Neural cell (in vitro differentiated cells): ENCODE results near the gene SYT2. TPM values are rescaled to one million over a fixed set of nuclear protein-coding genes. Genes with fewer than 3 reads are reported as not detected.

ENCODE experiments used
- H2AFZ ChIP-seq: fragments of 200-600, 300-800 bp; sonication (generic), shearing (Covaris generic); 2 replicates; pipeline ENCODE4 v1.6.0; 2014; ENCODE audit warnings: low read depth, mild to moderate bottlenecking, antibody characterized with exemption, low read length, moderate library complexity
- H3F3A ChIP-seq: fragments of 200-600 bp; shearing (Covaris generic); 2 replicates; pipeline ENCODE4 v1.6.1; 2016; ENCODE audit warnings: mild to moderate bottlenecking, moderate library complexity, mixed read lengths, antibody characterized with exemption, low read length; ENCODE audit not compliant: insufficient read depth, poor library complexity, severe bottlenecking
- H3K27ac ChIP-seq: fragments of 200-600, 300-800 bp; sonication (generic), shearing (Covaris generic); 2 replicates; pipeline ENCODE4 v1.5.1; 2014; ENCODE audit warnings: mild to moderate bottlenecking, low read length, moderate library complexity
- H3K27me3 ChIP-seq: fragments of 300-800, 200-600 bp; sonication (generic), shearing (Covaris generic); 2 replicates; pipeline ENCODE4 v1.6.0; 2014; ENCODE audit warnings: mild to moderate bottlenecking, low read depth, low read length, moderate library complexity; ENCODE audit not compliant: insufficient read depth
- H3K36me3 ChIP-seq: fragments of 300-800, 200-600 bp; sonication (generic), shearing (Covaris generic); 2 replicates; pipeline ENCODE4 v1.5.1; 2014; ENCODE audit warnings: mild to moderate bottlenecking, antibody characterized with exemption, low read length, moderate library complexity; ENCODE audit not compliant: insufficient read depth
- H3K4me2 ChIP-seq: fragments of 300-800, 200-600 bp; sonication (generic), shearing (Covaris generic); 2 replicates; pipeline ENCODE4 v1.6.0; 2014; ENCODE audit warnings: mild to moderate bottlenecking, low read length
- H3K4me3 ChIP-seq: fragments of 300-800, 200-600 bp; sonication (generic), shearing (Covaris generic); 2 replicates; pipeline ENCODE4 v1.5.1; 2014; ENCODE audit warnings: mild to moderate bottlenecking, low read length, moderate library complexity
- H3K79me2 ChIP-seq: fragments of 200-600 bp; shearing (Covaris generic); replicated peaks from 2 replicates; pipeline ENCODE4 v1.6.0; 2014; ENCODE audit warnings: mild to moderate bottlenecking, low read length, moderate library complexity; ENCODE audit not compliant: insufficient read depth
- H3K9ac ChIP-seq: fragments of 300-800, 200-600 bp; sonication (generic), shearing (Covaris generic); 2 replicates; pipeline ENCODE4 v1.6.1; 2016; ENCODE audit warnings: mild to moderate bottlenecking, low read length, mixed read lengths
- H3K9me2 ChIP-seq: fragments of 200-600 bp; shearing (Covaris generic); 2 replicates; pipeline ENCODE4 v1.6.1; 2016; ENCODE audit warnings: mild to moderate bottlenecking, low read length, mixed read lengths; ENCODE audit not compliant: insufficient read depth
- H3K9me3 ChIP-seq: fragments of 200-600, 300-800 bp; sonication (generic), shearing (Covaris generic); 2 replicates; pipeline ENCODE4 v1.6.1; 2016; ENCODE audit warnings: mild to moderate bottlenecking, mixed run types, low read length, moderate library complexity, mixed read lengths
- H4K20me1 ChIP-seq: fragments of 200-600 bp; shearing (Covaris generic); 2 replicates; pipeline ENCODE4 v1.6.1; 2016; ENCODE audit warnings: mild to moderate bottlenecking, mixed run types; ENCODE audit not compliant: insufficient read depth
- CTCF ChIP-seq: fragments of 450-650 bp; IDR thresholded peaks from 2 replicates; pipeline ENCODE4 v1.5.1; 2014; ENCODE audit warnings: antibody characterized with exemption, mild to moderate bottlenecking, moderate library complexity; ENCODE audit not compliant: poor library complexity, severe bottlenecking
- EP300 ChIP-seq: fragments of 450-650 bp; conservative IDR thresholded peaks from 2 replicates; pipeline ENCODE4 v1.6.1; 2014; ENCODE audit warnings: antibody characterized with exemption, mild to moderate bottlenecking, moderate library complexity; ENCODE audit not compliant: poor library complexity, severe bottlenecking
- EZH2 ChIP-seq: fragments of 200-600, 300-800 bp; shearing (Covaris generic), sonication (generic); IDR thresholded peaks from 2 replicates; pipeline ENCODE4 v1.6.1; 2014; ENCODE audit warnings: antibody characterized with exemption, low read length, borderline replicate concordance, mild to moderate bottlenecking; ENCODE audit not compliant: insufficient read depth, poor library complexity, severe bottlenecking
- MXI1 ChIP-seq: fragments of 450-650 bp; conservative IDR thresholded peaks from 2 replicates; pipeline ENCODE4 v1.6.1; 2014; ENCODE audit warnings: antibody characterized with exemption, mild to moderate bottlenecking; ENCODE audit not compliant: poor library complexity, severe bottlenecking
- POLR2AphosphoS5 ChIP-seq: IDR thresholded peaks from 2 replicates; pipeline ENCODE4 v1.6.1; 2012
- RAD21 ChIP-seq: fragments of 450-650 bp; conservative IDR thresholded peaks from 2 replicates; pipeline ENCODE4 v1.6.1; 2014; ENCODE audit warnings: antibody characterized with exemption, mild to moderate bottlenecking, moderate library complexity
- REST ChIP-seq: IDR thresholded peaks from 2 replicates; pipeline ENCODE4 v1.6.1; 2012; ENCODE audit warnings: borderline replicate concordance
- SMC3 ChIP-seq: fragments of 450-650 bp; conservative IDR thresholded peaks from 2 replicates; pipeline ENCODE4 v1.6.1; 2014; ENCODE audit warnings: antibody characterized with exemption, mild to moderate bottlenecking, moderate library complexity; ENCODE audit not compliant: poor library complexity
- TAF1 ChIP-seq: IDR thresholded peaks from 2 replicates; pipeline ENCODE4 v1.6.1; 2012; ENCODE audit warnings: low read depth
- polyA plus RNA-seq: library from polyadenylated mRNA; depleted of rRNA; stranded (reverse); fragments of >200 nt; gene quantifications from 2 replicates; pipeline ENCODE4 v1.2.3, GENCODE V29; 2014

SYT2 gene
- polyA plus RNA-seq, 1 donor from 2014 or later, result 0.04 TPM

GRCh38 chr1:202658251-202658759 is 51.9 kb downstream of the SYT2 start:
- no peaks in the 10 kb centered on the region for H3F3A ChIP-seq
- H3K4me3 ChIP-seq, result no peak overlapping the region
- H3K27me3 ChIP-seq, result no peaks in the 10 kb centered on the region
- no peaks in the 10 kb centered on the region for H4K20me1 ChIP-seq
- no peak overlapping the region for H2AFZ ChIP-seq
- H3K9me2 ChIP-seq, result no peaks in the 10 kb centered on the region
- TF ChIP-seq RAD21 (no peak), MXI1 (no peak), SMC3 (no peak), EZH2 (no peak), POLR2AphosphoS5 (no peak), EP300 (no peak), REST (no peak), CTCF (no peak), TAF1 (no peak)
- H3K4me2 ChIP-seq, result no peak overlapping the region
- H3K9me3 ChIP-seq, result no peaks in the 10 kb centered on the region
- H3K9ac ChIP-seq, result no peak overlapping the region
- no peaks in the 10 kb centered on the region for H3K79me2 ChIP-seq
- no peaks in the 10 kb centered on the region for H3K36me3 ChIP-seq
- no peak overlapping the region for H3K27ac ChIP-seq

- Histone ChIP-seq H3K9ac (no peak overlapping the region), H3K4me2 (no peak overlapping the region), H3K9me2 (no peaks in the 10 kb centered on the region), H3K27ac (no peak overlapping the region), H2AFZ (no peak overlapping the region), H4K20me1 (no peaks in the 10 kb centered on the region), H3K27me3 (no peaks in the 10 kb centered on the region), H3K9me3 (no peaks in the 10 kb centered on the region), H3K36me3 (no peaks in the 10 kb centered on the region), H3F3A (no peaks in the 10 kb centered on the region), H3K79me2 (no peaks in the 10 kb centered on the region), H3K4me3 (no peak overlapping the region)
- TF ChIP-seq TAF1 (no peak), POLR2AphosphoS5 (no peak), SMC3 (no peak), EZH2 (no peak), MXI1 (no peak), RAD21 (no peak), CTCF (no peak)
These were observed 53.2 kb downstream of the SYT2 start for GRCh38 chr1:202656951-202657646.
